LNCaP clone FGC (cell line): Measurements from ENCODE around the gene CST1.

ENCODE experiments used
- DNase-seq: peaks from one replicate; pipeline ENCODE4 v3.0.0-alpha.2; 2011; ENCODE audit warnings: low read depth
- H3K4me3 ChIP-seq: 2 replicates; pipeline ENCODE4 v1.5.1; 2011; ENCODE audit warnings: mild to moderate bottlenecking, low read depth, low read length, control low read depth
- CTCF ChIP-seq: IDR thresholded peaks from 2 replicates; pipeline ENCODE4 v1.5.1; 2012; ENCODE audit warnings: mild to moderate bottlenecking; ENCODE audit not compliant: control insufficient read depth, insufficient read depth; ENCODE audit errors: extremely low read depth

CST1 gene

GRCh38 chr20:23710771-23711170, 40.0 kb downstream of the CST1 start:
- H3K4me3 ChIP-seq, result no peak overlapping the region
- no peak for TF ChIP-seq CTCF
- DNase-seq, result no peak

DNA sequence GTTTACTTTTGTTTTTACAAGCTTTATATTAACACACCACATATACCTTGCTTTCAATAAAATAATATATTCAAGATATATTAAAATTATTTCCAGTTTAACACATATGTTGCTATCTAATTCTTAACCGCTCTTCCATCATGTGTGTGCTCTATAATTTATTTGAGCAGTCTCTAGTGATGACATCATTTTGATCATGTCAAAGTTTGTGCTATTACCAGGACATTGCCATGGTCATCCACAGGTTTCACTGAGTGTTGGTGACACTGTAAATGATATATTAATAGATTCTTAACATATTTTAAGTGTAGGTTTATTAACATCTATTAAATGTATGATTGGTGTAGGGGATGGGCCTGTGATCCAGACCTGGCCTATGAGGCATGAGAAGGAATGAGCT, 44.8 kb downstream of the CST1 start:
- no peak overlapping the region for H3K4me3 ChIP-seq
- no peak for DNase-seq
- TF ChIP-seq CTCF, result no peak

- DNase-seq, result no peak
- no peak overlapping the region for H3K4me3 ChIP-seq
- TF ChIP-seq CTCF, result no peak
Measured at GRCh38 chr20:23702021-23702420, 48.7 kb downstream of the CST1 start.

- no peak for DNase-seq
- H3K4me3 ChIP-seq, result no peak overlapping the region
- TF ChIP-seq CTCF, result no peak
Measured at GRCh38 chr20:23700931-23701330, 49.8 kb downstream of the CST1 start.

DNA sequence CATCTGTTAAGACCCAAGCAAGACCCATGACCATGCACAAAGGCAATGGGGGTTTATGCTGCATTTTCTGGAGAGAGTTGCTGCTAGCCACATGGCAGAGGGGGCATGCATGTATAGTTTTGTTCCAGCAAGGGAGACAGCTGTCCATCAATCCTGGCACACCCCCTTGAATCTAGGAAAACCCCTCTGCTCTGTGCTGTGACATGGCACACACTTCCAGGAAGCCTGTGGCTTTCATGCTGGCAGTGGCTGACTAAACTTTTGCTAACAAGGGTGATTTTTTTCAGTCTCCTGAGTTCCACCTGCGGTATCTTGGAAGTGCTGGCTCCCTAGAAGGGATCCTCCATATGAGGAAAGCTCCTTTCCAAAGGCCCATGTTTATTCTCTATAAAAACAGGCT, 52.8 kb downstream of the CST1 start:
- DNase-seq, result no peak

More for the DNA sequence above, 52.8 kb downstream of the CST1 start:
- TF ChIP-seq CTCF, result no peak
- H3K4me3 ChIP-seq, result no peak overlapping the region
